Measurements from ENCODE around the gene ETHE1.
"Not testable (repeated sequence)": the region's sequence is repeated elsewhere in the genome, so short reads cannot be mapped to it uniquely, and the experiment has no call there.

- TF ChIP-seq EZH2 (IDR thresholded peaks at IDR 0.05; ENCODE audit: borderline replicate concordance, insufficient read depth, low read depth, low read length, poor library complexity, severe bottlenecking): not testable (repeated sequence)
- TF ChIP-seq, protein P1, sequence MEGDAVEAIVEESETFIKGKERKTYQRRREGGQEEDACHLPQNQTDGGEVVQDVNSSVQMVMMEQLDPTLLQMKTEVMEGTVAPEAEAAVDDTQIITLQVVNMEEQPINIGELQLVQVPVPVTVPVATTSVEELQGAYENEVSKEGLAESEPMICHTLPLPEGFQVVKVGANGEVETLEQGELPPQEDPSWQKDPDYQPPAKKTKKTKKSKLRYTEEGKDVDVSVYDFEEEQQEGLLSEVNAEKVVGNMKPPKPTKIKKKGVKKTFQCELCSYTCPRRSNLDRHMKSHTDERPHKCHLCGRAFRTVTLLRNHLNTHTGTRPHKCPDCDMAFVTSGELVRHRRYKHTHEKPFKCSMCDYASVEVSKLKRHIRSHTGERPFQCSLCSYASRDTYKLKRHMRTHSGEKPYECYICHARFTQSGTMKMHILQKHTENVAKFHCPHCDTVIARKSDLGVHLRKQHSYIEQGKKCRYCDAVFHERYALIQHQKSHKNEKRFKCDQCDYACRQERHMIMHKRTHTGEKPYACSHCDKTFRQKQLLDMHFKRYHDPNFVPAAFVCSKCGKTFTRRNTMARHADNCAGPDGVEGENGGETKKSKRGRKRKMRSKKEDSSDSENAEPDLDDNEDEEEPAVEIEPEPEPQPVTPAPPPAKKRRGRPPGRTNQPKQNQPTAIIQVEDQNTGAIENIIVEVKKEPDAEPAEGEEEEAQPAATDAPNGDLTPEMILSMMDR (IDR thresholded peaks at IDR 0.05): not testable (repeated sequence)
These were observed 20.9 kb upstream of the ETHE1 start for GRCh38 chr19:43547926-43548325.

Measured in B cell (primary cell).